ENCODE measurements around the gene RAB39B.

Gene RAB39B

GRCh38 chrX:155216179-155216939 lies 47.9 kb downstream of the RAB39B start, which contains the start of gene VBP1:
VBP1 (plus strand) TSS chrX:155216460; CDS start chrX:155216483, 23 bp downstream.
- peak; percentile 62 to 72 (median 69) for DNase-seq (ENCODE audit: low read depth in 3 of 3, low spot score in 1 of 3)

- DNase-seq (ENCODE audit: low read depth in 3 of 3, low spot score in 1 of 3), result no peak
These were observed 48.7 kb downstream of the RAB39B start for GRCh38 chrX:155215443-155216178.

- no peak for DNase-seq (ENCODE audit: low read depth in 3 of 3, low spot score in 1 of 3)
These were observed 50.6 kb downstream of the RAB39B start for GRCh38 chrX:155213731-155214130.

GRCh38 chrX:155211208-155211607 lies 53.1 kb downstream of the RAB39B start:
- no peak for DNase-seq (ENCODE audit: low read depth in 3 of 3, low spot score in 1 of 3)

Data from stimulated activated CD4-positive, alpha-beta T cell treated with anti-CD3 and anti-CD28 coated beads, TNF-alpha, amount 100 ng/mL, for 1 hour (primary cell).